Activated CD4-positive, alpha-beta T cell treated with anti-CD3 and anti-CD28 coated beads for 24 hours (primary cell): ENCODE results near the gene PTPRA.
A peak's percentile ranks its signal among the peaks of the same experiment; 100 is the strongest.
"Not testable (repeated sequence)": the region's sequence is repeated elsewhere in the genome, so short reads cannot be mapped to it uniquely, and the experiment has no call there.

Source experiments
- DNase-seq, 2 donors: peaks; one replicate each; pipeline ENCODE4 v3.0.0-alpha.2; 2020; ENCODE audit warnings: low read depth in 2 of 2

PTPRA gene

DNA sequence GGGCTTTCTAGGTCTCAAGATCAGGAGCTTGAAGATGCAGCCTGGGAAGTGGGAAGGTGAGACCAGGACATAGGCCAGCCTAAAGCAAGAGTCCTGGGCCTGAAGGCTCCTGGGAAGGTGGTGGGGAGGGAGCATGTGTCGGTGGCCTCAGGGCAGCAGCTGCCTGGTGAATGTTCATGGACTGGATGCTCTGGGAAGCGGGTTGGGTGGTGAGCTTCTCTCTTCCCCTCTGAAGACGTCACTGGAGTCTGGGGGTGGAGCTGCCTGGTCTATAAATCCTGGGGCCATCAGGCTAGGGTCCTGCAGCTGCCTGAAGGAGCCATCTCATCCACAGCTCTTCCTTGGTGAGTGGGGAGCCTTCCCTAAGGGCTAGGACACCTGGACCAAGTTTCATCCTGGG is 170.0 kb downstream of the PTPRA start, which contains the start of gene GNRH2:
TSS of gene GNRH2 (plus strand) at position 301 of the 400 bp plus-strand sequence. CDS start 793 bp downstream, outside the sequence.
- no peak for DNase-seq

- no peak for DNase-seq
Observed at GRCh38 chr20:3044336-3044965, 171.2 kb downstream of the PTPRA start.

DNA sequence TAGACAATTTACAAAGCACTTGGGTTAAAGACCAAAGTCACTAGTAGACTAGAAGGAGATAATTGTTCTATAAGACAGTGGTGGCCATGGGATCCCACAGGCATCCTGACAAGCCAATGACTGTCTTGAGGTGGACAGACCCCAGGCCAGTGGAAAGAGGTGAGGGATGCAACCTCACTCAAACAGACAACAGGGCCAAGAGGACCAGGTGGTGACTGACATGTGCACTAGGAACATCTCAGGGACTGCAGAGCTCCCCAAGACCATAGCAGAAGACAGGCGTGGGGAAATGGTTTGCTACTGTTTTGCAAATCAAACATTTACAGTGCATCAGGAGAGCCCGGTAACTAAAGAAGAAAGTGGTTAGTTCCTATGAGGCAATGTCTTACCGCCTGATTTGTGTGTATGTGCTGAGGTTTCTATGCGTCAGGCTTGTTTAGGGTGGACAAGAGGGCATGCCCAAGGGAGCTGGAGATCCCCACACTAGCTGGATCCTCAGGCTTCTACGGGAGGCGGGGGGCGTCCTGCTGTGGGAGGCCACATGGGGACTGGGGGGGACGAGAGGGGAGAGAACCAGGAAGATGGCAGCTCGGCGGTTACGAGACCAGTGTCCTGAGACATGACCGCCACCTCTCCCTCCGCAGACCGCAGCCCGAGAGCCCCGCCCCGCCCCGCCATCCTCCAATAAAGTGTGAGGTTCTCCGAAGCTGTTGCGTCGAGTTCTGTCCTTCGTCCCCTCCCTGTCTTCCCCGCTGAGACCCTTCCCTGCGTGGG is 171.9 kb downstream of the PTPRA start:
- DNase-seq, result peak; percentile 32 to 44

GRCh38 chr20:3045816-3046676 is 172.8 kb downstream of the PTPRA start, which contains the start of gene MRPS26:
MRPS26 (plus strand) TSS chr20:3046052; CDS start chr20:3046069, 17 bp downstream.
- DNase-seq, result peak; percentile 66 to 73

- DNase-seq, result no peak
Observed at GRCh38 chr20:3046677-3047462, 173.6 kb downstream of the PTPRA start.

- DNase-seq, result no peak
Observed at GRCh38 chr20:3047486-3048419, 174.5 kb downstream of the PTPRA start.

GRCh38 chr20:3051385-3052019 is 178.2 kb downstream of the PTPRA start:
- DNase-seq, result no peak

DNA sequence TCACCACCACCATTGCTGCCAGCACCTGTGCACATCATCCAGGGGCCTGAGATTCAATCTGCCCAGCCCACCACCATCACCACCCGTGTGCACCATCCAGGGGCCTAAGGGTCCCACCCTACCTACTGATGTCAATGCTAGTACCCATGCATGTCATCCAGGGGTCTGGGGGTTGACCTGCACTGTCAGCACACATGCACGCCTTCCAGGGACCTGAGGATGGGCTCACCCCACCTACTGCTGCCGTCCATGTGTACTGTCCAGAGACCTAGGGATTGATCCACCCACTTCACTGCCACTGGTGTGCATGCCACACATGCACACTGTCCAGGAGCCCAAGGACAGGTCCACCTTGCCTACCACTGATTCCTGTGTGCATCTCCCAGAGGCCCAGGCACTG is 186.2 kb downstream of the PTPRA start:
- no peak for DNase-seq

GRCh38 chr20:3064119-3064518 is 190.8 kb downstream of the PTPRA start:
- DNase-seq, result not testable (repeated sequence)

DNA sequence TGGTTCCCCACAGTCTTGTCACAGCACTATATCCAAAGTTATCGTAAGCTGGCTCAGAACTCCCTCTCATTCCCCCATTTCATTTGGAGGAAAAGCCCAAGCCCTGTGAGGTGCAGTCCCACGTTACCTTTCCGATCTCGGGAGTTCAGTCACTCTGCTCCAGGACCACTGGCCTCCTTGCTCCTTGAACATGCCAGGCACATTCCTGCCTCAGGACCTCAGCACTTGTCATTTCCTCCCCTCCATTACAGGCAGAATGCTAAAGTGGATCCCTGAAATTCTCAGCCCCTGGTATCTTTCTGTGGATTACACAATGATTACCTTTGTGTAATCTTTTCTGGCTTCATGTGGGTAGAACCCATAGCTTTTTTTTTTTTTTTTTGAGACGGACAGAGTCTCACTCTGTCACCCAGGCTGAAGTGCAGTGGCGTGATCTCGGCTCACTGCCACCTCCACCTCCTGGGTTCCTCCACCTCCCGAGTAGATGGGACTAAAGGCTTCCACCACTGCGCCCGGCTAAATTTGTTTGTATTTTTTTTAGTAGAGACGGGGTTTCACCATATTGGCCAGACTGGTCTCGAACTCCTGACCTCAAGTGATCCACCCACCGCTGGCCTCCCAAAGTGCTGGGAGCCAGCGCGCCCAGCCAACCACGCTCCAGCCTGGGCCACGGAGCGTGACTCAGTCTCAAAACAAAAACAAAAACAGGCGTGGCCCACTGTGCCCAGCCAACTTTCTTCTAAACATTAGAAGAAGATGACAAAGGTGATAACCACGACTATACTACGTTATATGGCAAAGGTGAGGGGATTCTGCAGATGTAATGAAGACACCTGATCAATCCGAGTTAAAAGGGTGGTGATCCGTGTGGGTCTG is 194.1 kb downstream of the PTPRA start:
- DNase-seq, result no peak

GRCh38 chr20:3068075-3068474 is 194.8 kb downstream of the PTPRA start:
- DNase-seq, result no peak

GRCh38 chr20:3068986-3069900 is 196.0 kb downstream of the PTPRA start:
- DNase-seq, result no peak

GRCh38 chr20:3070725-3071124 is 197.4 kb downstream of the PTPRA start:
- DNase-seq, result no peak

- DNase-seq, result no peak
Observed at GRCh38 chr20:3071266-3071609, 198.0 kb downstream of the PTPRA start.

DNA sequence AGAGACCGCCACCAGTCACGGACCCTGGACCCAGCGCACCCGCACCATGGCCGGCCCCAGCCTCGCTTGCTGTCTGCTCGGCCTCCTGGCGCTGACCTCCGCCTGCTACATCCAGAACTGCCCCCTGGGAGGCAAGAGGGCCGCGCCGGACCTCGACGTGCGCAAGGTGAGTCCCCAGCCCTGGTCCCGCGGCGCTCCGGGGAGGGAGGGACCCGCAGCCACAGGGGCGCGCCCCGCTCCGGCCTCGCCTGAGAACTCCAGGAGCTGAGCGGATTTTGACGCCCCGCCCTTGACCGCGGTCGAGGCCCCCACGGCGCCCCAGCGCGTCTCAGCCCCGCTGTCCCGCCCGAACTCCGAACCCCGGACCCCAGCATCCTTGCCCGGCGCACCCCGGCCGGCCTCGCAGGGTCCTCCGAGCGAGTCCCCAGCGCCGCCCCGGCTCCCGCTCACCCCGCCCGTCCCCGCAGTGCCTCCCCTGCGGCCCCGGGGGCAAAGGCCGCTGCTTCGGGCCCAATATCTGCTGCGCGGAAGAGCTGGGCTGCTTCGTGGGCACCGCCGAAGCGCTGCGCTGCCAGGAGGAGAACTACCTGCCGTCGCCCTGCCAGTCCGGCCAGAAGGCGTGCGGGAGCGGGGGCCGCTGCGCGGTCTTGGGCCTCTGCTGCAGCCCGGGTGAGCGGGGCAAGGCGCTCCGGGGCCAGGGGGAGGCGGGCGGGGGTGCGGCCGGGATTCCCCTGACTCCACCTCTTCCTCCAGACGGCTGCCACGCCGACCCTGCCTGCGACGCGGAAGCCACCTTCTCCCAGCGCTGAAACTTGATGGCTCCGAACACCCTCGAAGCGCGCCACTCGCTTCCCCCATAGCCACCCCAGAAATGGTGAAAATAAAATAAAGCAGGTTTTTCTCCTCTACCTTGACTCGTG is 198.6 kb downstream of the PTPRA start, which contains the start of gene OXT:
TSS of gene OXT (plus strand) at position 11 of the 920 bp plus-strand sequence. CDS start at position 47, 36 bp downstream.
- peak; percentile 50 to 58 for DNase-seq

- DNase-seq, result no peak
Observed at GRCh38 chr20:3072530-3073250, 199.4 kb downstream of the PTPRA start.
